ENCODE results near the gene SCUBE1.

SCUBE1 gene

GRCh38 chr22:43304831-43305590, 38.2 kb downstream of the SCUBE1 start:
- peaks cover 11 to 83% (median 67%) of the 10 kb centered on the region in 10 experiments; a peak in 19 of 20 replicates for H3K4me1 ChIP-seq
- no peak for TF ChIP-seq Cebpa-rat (IDR thresholded peaks at IDR 0.05)

GRCh38 chr22:43303751-43304150, 39.4 kb downstream of the SCUBE1 start:
- Histone ChIP-seq H3K36me3 (no peaks in the 10 kb centered on the region), H3K27me3 (0 out of 22 replicates have a peak, but pooled peaks cover 0 to 6% (median 0%) of the 10 kb centered on the region in 11 experiments), H3K4me2 (peak overlapping the region in 2 of 11 experiments; percentile 47 to 56; a peak in 3 of 22 replicates), H3K9me3 (replicated peaks in 1 of 11) (no peaks in the 10 kb centered on the region), H3K27ac (no peak overlapping the region), H3K9ac (no peak overlapping the region), H3K4me1 (peaks cover 7 to 83% (median 65%) of the 10 kb centered on the region in 10 experiments; a peak in 18 of 20 replicates), H4K20me1 (no peaks in the 10 kb centered on the region), H3K4me3 (no peak overlapping the region)
- no peak for TF ChIP-seq Cebpa-rat (IDR thresholded peaks at IDR 0.05)

More at GRCh38 chr22:43304831-43305590, 38.2 kb downstream of the SCUBE1 start:
- Histone ChIP-seq H4K20me1 (no peaks in the 10 kb centered on the region), H3K9ac (no peak overlapping the region; a peak in 1 of 22 replicates), H3K4me2 (peak overlapping the region in 4 of 11 experiments; percentile 6 to 38 (median 32); a peak in 3 of 22 replicates), H3K4me3 (no peak overlapping the region), H3K27ac (no peak overlapping the region), H3K36me3 (no peaks in the 10 kb centered on the region), H3K9me3 (replicated peaks in 1 of 11) (no peaks in the 10 kb centered on the region), H3K27me3 (0 out of 22 replicates have a peak, but pooled peaks cover 0 to 10% (median 0%) of the 10 kb centered on the region in 11 experiments)

GRCh38 chr22:43303166-43303565, 40.0 kb downstream of the SCUBE1 start:
- H3K9me3 ChIP-seq (replicated peaks in 1 of 11), result no peaks in the 10 kb centered on the region
- H4K20me1 ChIP-seq, result no peaks in the 10 kb centered on the region
- peaks cover under 1 to 83% (median 64%) of the 10 kb centered on the region in 10 experiments; a peak in 18 of 20 replicates for H3K4me1 ChIP-seq
- H3K27ac ChIP-seq, result 0 out of 22 replicates have a peak overlapping the region, but pooled peaks of 2 of the 11 experiments have one; percentile 5 to 6
- H3K9ac ChIP-seq, result no peak overlapping the region
- no peaks in the 10 kb centered on the region for H3K27me3 ChIP-seq
- no peaks in the 10 kb centered on the region for H3K36me3 ChIP-seq
- TF ChIP-seq Cebpa-rat (IDR thresholded peaks at IDR 0.05), result no peak
- no peak overlapping the region for H3K4me3 ChIP-seq
- peak overlapping the region in 9 of 11 experiments; percentile 6 to 68 (median 53); a peak in 16 of 22 replicates for H3K4me2 ChIP-seq

- Histone ChIP-seq H3K9me3 (replicated peaks in 1 of 11) (no peaks in the 10 kb centered on the region), H3K36me3 (no peaks in the 10 kb centered on the region), H3K27ac (0 out of 22 replicates have a peak overlapping the region, but pooled peaks of 2 of the 11 experiments have one; percentile 5 to 6), H3K4me3 (no peak overlapping the region), H3K4me1 (peaks cover 0 to 83% (median 64%) of the 10 kb centered on the region in 10 experiments; a peak in 16 of 20 replicates), H4K20me1 (no peaks in the 10 kb centered on the region), H3K27me3 (no peaks in the 10 kb centered on the region), H3K9ac (0 out of 22 replicates have a peak overlapping the region, but pooled peaks of 1 of the 11 experiments have one; percentile 4), H3K4me2 (peak overlapping the region in 9 of 11 experiments; percentile 6 to 68 (median 53); a peak in 16 of 22 replicates)
- TF ChIP-seq Cebpa-rat (IDR thresholded peaks at IDR 0.05), result no peak
These were observed 40.6 kb downstream of the SCUBE1 start for GRCh38 chr22:43302531-43303041.

GRCh38 chr22:43301866-43302265, 41.3 kb downstream of the SCUBE1 start:
- Histone ChIP-seq H3K4me2 (peak overlapping the region in 3 of 11 experiments; percentile 44 to 68 (median 47); a peak in 1 of 22 replicates), H3K4me3 (no peak overlapping the region), H3K27me3 (no peaks in the 10 kb centered on the region), H3K4me1 (peaks cover 2 to 83% (median 64%) of the 10 kb centered on the region in 10 experiments), H3K36me3 (no peaks in the 10 kb centered on the region), H3K27ac (0 out of 22 replicates have a peak overlapping the region, but pooled peaks of 1 of the 11 experiments have one; percentile 5), H3K9me3 (replicated peaks in 1 of 11) (no peaks in the 10 kb centered on the region), H4K20me1 (no peaks in the 10 kb centered on the region), H3K9ac (no peak overlapping the region)
- no peak for TF ChIP-seq Cebpa-rat (IDR thresholded peaks at IDR 0.05)

GRCh38 chr22:43300891-43301676, 42.1 kb downstream of the SCUBE1 start:
- no peak overlapping the region for H3K4me3 ChIP-seq

GRCh38 chr22:43299736-43300135, 43.4 kb downstream of the SCUBE1 start:
- no peak overlapping the region for H3K4me3 ChIP-seq
- H3K9me3 ChIP-seq (replicated peaks in 1 of 11), result no peaks in the 10 kb centered on the region
- H3K9ac ChIP-seq, result no peak overlapping the region
- no peaks in the 10 kb centered on the region for H3K36me3 ChIP-seq
- TF ChIP-seq Cebpa-rat (IDR thresholded peaks at IDR 0.05), result no peak
- peak overlapping the region in 9 of 11 experiments; percentile 5 to 91 (median 52); a peak in 15 of 22 replicates for H3K4me2 ChIP-seq
- H3K27me3 ChIP-seq, result no peaks in the 10 kb centered on the region
- peaks cover 22 to 88% (median 72%) of the 10 kb centered on the region in 10 experiments for H3K4me1 ChIP-seq
- H4K20me1 ChIP-seq, result no peaks in the 10 kb centered on the region
- H3K27ac ChIP-seq, result no peak overlapping the region

More at GRCh38 chr22:43300891-43301676, 42.1 kb downstream of the SCUBE1 start:
- peaks cover 10 to 83% (median 66%) of the 10 kb centered on the region in 10 experiments for H3K4me1 ChIP-seq
- peak overlapping the region in 5 of 11 experiments; percentile 11 to 88 (median 26); a peak in 7 of 22 replicates for H3K4me2 ChIP-seq
- H3K27me3 ChIP-seq, result no peaks in the 10 kb centered on the region
- TF ChIP-seq Cebpa-rat (IDR thresholded peaks at IDR 0.05), result no peak
- no peaks in the 10 kb centered on the region for H3K9me3 ChIP-seq (replicated peaks in 1 of 11)
- H4K20me1 ChIP-seq, result no peaks in the 10 kb centered on the region
- H3K9ac ChIP-seq, result no peak overlapping the region
- no peaks in the 10 kb centered on the region for H3K36me3 ChIP-seq
- H3K27ac ChIP-seq, result no peak overlapping the region

- TF ChIP-seq Cebpa-rat (IDR thresholded peaks at IDR 0.05), result no peak
- Histone ChIP-seq H3K9ac (peak overlapping the region in 2 of 11 experiments; percentile 35 to 64; a peak in 2 of 22 replicates), H3K4me3 (no peak overlapping the region), H3K27ac (peak overlapping the region in 3 of 11 experiments; percentile 78 to 84 (median 82); a peak in 6 of 22 replicates), H3K4me1 (peaks cover 34 to 97% (median 84%) of the 10 kb centered on the region in 10 experiments), H3K27me3 (no peaks in the 10 kb centered on the region), H3K9me3 (replicated peaks in 1 of 11) (no peaks in the 10 kb centered on the region), H3K4me2 (peak overlapping the region in 8 of 11 experiments; percentile 72 to 95 (median 89); a peak in 16 of 22 replicates), H3K36me3 (no peaks in the 10 kb centered on the region), H4K20me1 (no peaks in the 10 kb centered on the region)
These were observed 44.9 kb downstream of the SCUBE1 start for GRCh38 chr22:43298062-43298801.

All from BLaER1 treated with 17β-estradiol and CSF1 and Interleukin-3, amounts not matched to agents 10 nM and 100 nM (cell line).